ENCODE results near the gene HORMAD2.

The HORMAD2 gene

GRCh38 chr22:30117256-30117655, 37.0 kb downstream of the HORMAD2 start:
- Histone ChIP-seq H3K9me3 (no peaks in the 10 kb centered on the region), H4K20me1 (no peaks in the 10 kb centered on the region), H3K27me3 (no peaks in the 10 kb centered on the region), H3K9ac (no peak overlapping the region), H3K27ac (no peak overlapping the region), H3K4me2 (no peak overlapping the region), H3K4me3 (no peak overlapping the region), H3K4me1 (no peaks in the 10 kb centered on the region), H3K36me3 (no peaks in the 10 kb centered on the region)
- TF ChIP-seq Cebpa-rat (IDR thresholded peaks at IDR 0.05): no peak

- no peak overlapping the region for H3K9ac ChIP-seq
- no peak overlapping the region for H3K4me2 ChIP-seq
- no peaks in the 10 kb centered on the region for H3K4me1 ChIP-seq
- no peaks in the 10 kb centered on the region for H3K9me3 ChIP-seq
- H3K27me3 ChIP-seq: no peaks in the 10 kb centered on the region
- H3K4me3 ChIP-seq: no peak overlapping the region
- TF ChIP-seq Cebpa-rat (IDR thresholded peaks at IDR 0.05): no peak
- no peaks in the 10 kb centered on the region for H3K36me3 ChIP-seq
- no peak overlapping the region for H3K27ac ChIP-seq
- H4K20me1 ChIP-seq: no peaks in the 10 kb centered on the region
These were observed 38.0 kb downstream of the HORMAD2 start for GRCh38 chr22:30118291-30118690.

GRCh38 chr22:30121960-30122359, 41.7 kb downstream of the HORMAD2 start:
- no peaks in the 10 kb centered on the region for H3K9me3 ChIP-seq
- no peak overlapping the region for H3K9ac ChIP-seq
- no peaks in the 10 kb centered on the region for H3K4me1 ChIP-seq
- H3K27ac ChIP-seq: no peak overlapping the region
- no peak overlapping the region for H3K4me3 ChIP-seq
- H4K20me1 ChIP-seq: no peaks in the 10 kb centered on the region
- no peak overlapping the region for H3K4me2 ChIP-seq
- no peaks in the 10 kb centered on the region for H3K36me3 ChIP-seq
- no peak for TF ChIP-seq Cebpa-rat (IDR thresholded peaks at IDR 0.05)
- no peaks in the 10 kb centered on the region for H3K27me3 ChIP-seq

GRCh38 chr22:30123463-30123862, 43.2 kb downstream of the HORMAD2 start:
- H3K9me3 ChIP-seq: no peaks in the 10 kb centered on the region
- TF ChIP-seq Cebpa-rat (IDR thresholded peaks at IDR 0.05): no peak
- H3K36me3 ChIP-seq: no peaks in the 10 kb centered on the region
- H3K4me3 ChIP-seq: no peak overlapping the region
- H3K4me2 ChIP-seq: no peak overlapping the region
- H3K4me1 ChIP-seq: no peaks in the 10 kb centered on the region
- H3K27me3 ChIP-seq: no peaks in the 10 kb centered on the region
- H3K27ac ChIP-seq: no peak overlapping the region
- no peaks in the 10 kb centered on the region for H4K20me1 ChIP-seq
- no peak overlapping the region for H3K9ac ChIP-seq

GRCh38 chr22:30127749-30128166, 47.5 kb downstream of the HORMAD2 start:
- Histone ChIP-seq H3K36me3 (no peaks in the 10 kb centered on the region), H3K4me3 (no peak overlapping the region), H4K20me1 (no peaks in the 10 kb centered on the region), H3K27ac (no peak overlapping the region), H3K27me3 (no peaks in the 10 kb centered on the region), H3K9ac (no peak overlapping the region), H3K4me1 (no peaks in the 10 kb centered on the region), H3K9me3 (no peaks in the 10 kb centered on the region), H3K4me2 (no peak overlapping the region)
- TF ChIP-seq Cebpa-rat (IDR thresholded peaks at IDR 0.05): no peak

GRCh38 chr22:30128511-30128910, 48.2 kb downstream of the HORMAD2 start:
- Histone ChIP-seq H3K9ac (no peak overlapping the region), H3K4me3 (no peak overlapping the region), H3K4me2 (no peak overlapping the region), H3K27me3 (no peaks in the 10 kb centered on the region), H4K20me1 (no peaks in the 10 kb centered on the region), H3K27ac (no peak overlapping the region), H3K4me1 (no peaks in the 10 kb centered on the region), H3K36me3 (no peaks in the 10 kb centered on the region), H3K9me3 (no peaks in the 10 kb centered on the region)
- no peak for TF ChIP-seq Cebpa-rat (IDR thresholded peaks at IDR 0.05)

- H3K27me3 ChIP-seq: no peaks in the 10 kb centered on the region
- no peaks in the 10 kb centered on the region for H3K4me1 ChIP-seq
- TF ChIP-seq Cebpa-rat (IDR thresholded peaks at IDR 0.05): no peak
These were observed 49.4 kb downstream of the HORMAD2 start for GRCh38 chr22:30129636-30130035.

GRCh38 chr22:30132290-30132996, 52.2 kb downstream of the HORMAD2 start:
- no peak overlapping the region for H3K4me2 ChIP-seq
- H3K9ac ChIP-seq: no peak overlapping the region
- no peaks in the 10 kb centered on the region for H3K36me3 ChIP-seq
- H3K27me3 ChIP-seq: no peaks in the 10 kb centered on the region
- H3K27ac ChIP-seq: no peak overlapping the region
- H3K4me1 ChIP-seq: no peaks in the 10 kb centered on the region
- no peak for TF ChIP-seq Cebpa-rat (IDR thresholded peaks at IDR 0.05)
- H4K20me1 ChIP-seq: no peaks in the 10 kb centered on the region
- H3K9me3 ChIP-seq: no peaks in the 10 kb centered on the region
- no peak overlapping the region for H3K4me3 ChIP-seq

More at GRCh38 chr22:30129636-30130035, 49.4 kb downstream of the HORMAD2 start:
- Histone ChIP-seq H3K9ac (no peak overlapping the region), H3K36me3 (no peaks in the 10 kb centered on the region), H3K9me3 (no peaks in the 10 kb centered on the region), H4K20me1 (no peaks in the 10 kb centered on the region), H3K4me3 (no peak overlapping the region), H3K27ac (no peak overlapping the region), H3K4me2 (no peak overlapping the region)

GRCh38 chr22:30140414-30140813, 60.1 kb downstream of the HORMAD2 start:
- no peak overlapping the region for H3K27ac ChIP-seq
- H3K4me2 ChIP-seq: no peak overlapping the region
- TF ChIP-seq Cebpa-rat (IDR thresholded peaks at IDR 0.05): no peak
- no peak overlapping the region for H3K9ac ChIP-seq
- no peaks in the 10 kb centered on the region for H4K20me1 ChIP-seq
- H3K4me3 ChIP-seq: no peak overlapping the region
- H3K27me3 ChIP-seq: no peaks in the 10 kb centered on the region
- H3K36me3 ChIP-seq: no peaks in the 10 kb centered on the region
- peaks cover 17% of the 10 kb centered on the region for H3K9me3 ChIP-seq
- H3K4me1 ChIP-seq: no peaks in the 10 kb centered on the region

GRCh38 chr22:30143265-30143664, 63.0 kb downstream of the HORMAD2 start:
- TF ChIP-seq Cebpa-rat (IDR thresholded peaks at IDR 0.05): no peak
- H3K9me3 ChIP-seq: peaks cover 17% of the 10 kb centered on the region
- no peak overlapping the region for H3K4me3 ChIP-seq
- H3K36me3 ChIP-seq: no peaks in the 10 kb centered on the region
- H3K9ac ChIP-seq: no peak overlapping the region
- H3K27ac ChIP-seq: no peak overlapping the region
- H3K4me1 ChIP-seq: no peaks in the 10 kb centered on the region
- no peak overlapping the region for H3K4me2 ChIP-seq
- H3K27me3 ChIP-seq: no peaks in the 10 kb centered on the region
- H4K20me1 ChIP-seq: no peaks in the 10 kb centered on the region

GRCh38 chr22:30144391-30144790, 64.1 kb downstream of the HORMAD2 start:
- no peak overlapping the region for H3K4me2 ChIP-seq
- no peaks in the 10 kb centered on the region for H3K27me3 ChIP-seq
- TF ChIP-seq Cebpa-rat (IDR thresholded peaks at IDR 0.05): no peak
- no peaks in the 10 kb centered on the region for H3K36me3 ChIP-seq
- H3K9ac ChIP-seq: no peak overlapping the region
- H3K9me3 ChIP-seq: peaks cover 17% of the 10 kb centered on the region
- no peaks in the 10 kb centered on the region for H3K4me1 ChIP-seq
- no peak overlapping the region for H3K4me3 ChIP-seq
- H3K27ac ChIP-seq: no peak overlapping the region
- no peaks in the 10 kb centered on the region for H4K20me1 ChIP-seq
